HCT116 (cell line): ENCODE results near the gene SIRPB1. TPM values are rescaled to one million over a fixed set of nuclear protein-coding genes. Genes with fewer than 3 reads are reported as not detected.

Source experiments
- ATAC-seq: fragments of 200-7000 bp; cut with Tn5 transposase; 2 replicates; pipeline ENCODE4 v1.9.1; 2020; ENCODE audit warnings: mild to moderate bottlenecking, moderate library complexity
- BruUV-seq: library from RNA; stranded (reverse); fragments of 400-500 nt; replicated peaks from 2 replicates; lab custom pipeline; 2021; lab: Mats Ljungman, UMichigan
- CTCF ChIA-PET: fragments of 300-600 bp; sonication (Branson Sonifier 250); formaldehyde crosslinking; loops from one replicate; lab custom pipeline; 2021; ENCODE audit warnings: antibody characterized with exemption; lab: Charles Lee
- POLR2A ChIA-PET: fragments of 300-600, 350-600 bp; sonication (Branson Sonifier 250); formaldehyde crosslinking; loops from one replicate; lab custom pipeline; 2021; ENCODE audit warnings: antibody characterized with exemption; lab: Charles Lee
- RAD21 ChIA-PET, 2 experiments: fragments of 300-600 bp; sonication (Branson Sonifier 250); formaldehyde crosslinking; loops; one replicate each; lab custom pipeline; 2023; ENCODE audit warnings: low total read pairs in 2 of 2; ENCODE audit not compliant: uncharacterized antibody in 2 of 2, unreplicated experiment in 2 of 2, low non-redundant PET in 1 of 2; lab: Charles Lee
- DNase-seq: peaks from one replicate; pipeline ENCODE4 v3.0.0-alpha.2; 2010; ENCODE audit warnings: low read depth, low spot score
- H2AFZ ChIP-seq: fragments of 200-600 bp; shearing (Covaris generic), sonication (generic); 2 replicates; pipeline ENCODE4 v1.6.1; 2017; ENCODE audit warnings: low read depth, mixed run types, mixed read lengths, antibody characterized with exemption, low read length; ENCODE audit not compliant: poor library complexity, severe bottlenecking
- H3K27ac ChIP-seq: 2 replicates; pipeline ENCODE4 v1.5.1; 2012; ENCODE audit warnings: low read depth, low read length
- H3K27me3 ChIP-seq: fragments of 200-600 bp; sonication (generic); 2 replicates; pipeline ENCODE4 v1.6.1; 2016; ENCODE audit warnings: mixed run types, low read length, mixed read lengths; ENCODE audit not compliant: insufficient read depth
- H3K36me3 ChIP-seq, 2 experiments: fragments of 200-500 bp in 1 of 2; fragments of 200-600 bp in 1 of 2; sonication (Bioruptor generic) in 1 of 2; sonication (generic) in 1 of 2; 2 replicates each; pipeline versions ENCODE4 v1.5.1 to v1.6.1; 2014 to 2016; ENCODE audit warnings: low read length in 2 of 2, inconsistent platforms in 1 of 2, mixed read lengths in 1 of 2, mixed run types in 1 of 2; ENCODE audit not compliant: insufficient read depth in 2 of 2, control insufficient read depth in 1 of 2
- H3K4me1 ChIP-seq, 2 experiments: fragments of 200-600 bp in 1 of 2; sonication (generic) in 1 of 2; 2 replicates each; pipeline versions ENCODE4 v1.5.1 to v1.6.1; 2012 to 2017; ENCODE audit warnings: low read length in 2 of 2, inconsistent platforms in 1 of 2, mild to moderate bottlenecking in 1 of 2, mixed read lengths in 1 of 2, mixed run types in 1 of 2, moderate library complexity in 1 of 2; ENCODE audit not compliant: insufficient read depth in 2 of 2, control insufficient read depth in 1 of 2
- H3K4me2 ChIP-seq: fragments of 200-600 bp; sonication (generic); 2 replicates; pipeline ENCODE4 v1.6.1; 2017; ENCODE audit warnings: mixed run types, low read length, mixed read lengths
- H3K4me3 ChIP-seq, 2 experiments: fragments of 200-600 bp in 1 of 2; sonication (generic) in 1 of 2; replicated peaks in 1 of 2; 2 replicates each; pipeline ENCODE4 v1.5.1; 2011 to 2016; ENCODE audit warnings: low read length in 2 of 2, control low read depth in 1 of 2, low read depth in 1 of 2, mild to moderate bottlenecking in 1 of 2, mixed read lengths in 1 of 2, mixed run types in 1 of 2
- H3K79me2 ChIP-seq: fragments of 200-600 bp; sonication (generic); 2 replicates; pipeline ENCODE4 v1.6.1; 2017; ENCODE audit warnings: mild to moderate bottlenecking, mixed run types, low read length, moderate library complexity, mixed read lengths; ENCODE audit not compliant: insufficient read depth
- H3K9ac ChIP-seq: fragments of 200-600 bp; sonication (generic); 2 replicates; pipeline ENCODE4 v1.6.1; 2016; ENCODE audit warnings: low read length, mixed read lengths
- H3K9me2 ChIP-seq: fragments of 200-600 bp; sonication (generic), shearing (Covaris generic); 2 replicates; pipeline ENCODE4 v1.6.1; 2017; ENCODE audit warnings: mixed run types, mild to moderate bottlenecking, moderate library complexity; ENCODE audit not compliant: insufficient read depth
- H3K9me3 ChIP-seq, 2 experiments: fragments of 200-500 bp in 1 of 2; fragments of 200-600 bp in 1 of 2; sonication (Bioruptor generic) in 1 of 2; sonication (generic) in 1 of 2; 2 replicates each; pipeline ENCODE4 v1.6.1; 2014 to 2017; ENCODE audit warnings: low read length in 2 of 2, mixed read lengths in 2 of 2, inconsistent platforms in 1 of 2, low read depth in 1 of 2, mild to moderate bottlenecking in 1 of 2, mixed run types in 1 of 2, moderate library complexity in 1 of 2; ENCODE audit not compliant: control insufficient read depth in 1 of 2, insufficient read depth in 1 of 2
- H4K20me1 ChIP-seq: fragments of 200-600 bp; sonication (generic), shearing (Covaris generic); 2 replicates; pipeline ENCODE4 v1.6.1; 2017; ENCODE audit warnings: mixed run types, mild to moderate bottlenecking, moderate library complexity; ENCODE audit not compliant: insufficient read depth
- CEBPB ChIP-seq: IDR thresholded peaks from 2 replicates; pipeline ENCODE4 v1.6.1; 2012; ENCODE audit warnings: low read depth
- CTCF ChIP-seq, 3 experiments: fragments of 200-600 bp in 1 of 3; sonication (generic) in 1 of 3; IDR thresholded peaks in 2 of 3; conservative IDR thresholded peaks in 1 of 3; 2 replicates each; pipeline ENCODE4 v1.5.1; 2012 to 2017; ENCODE audit warnings: low read depth in 2 of 3, low read length in 2 of 3, antibody characterized with exemption in 1 of 3, borderline replicate concordance in 1 of 3, control low read depth in 1 of 3, mild to moderate bottlenecking in 1 of 3, mixed read lengths in 1 of 3, mixed run types in 1 of 3, moderate library complexity in 1 of 3; ENCODE audit not compliant: insufficient read depth in 1 of 3
- EGR1 ChIP-seq: IDR thresholded peaks from 2 replicates; pipeline ENCODE4 v1.6.1; 2012; ENCODE audit warnings: low read depth
- EZH2 ChIP-seq: fragments of 200-600 bp; sonication (generic); IDR thresholded peaks from 2 replicates; pipeline ENCODE4 v1.6.1; 2017; ENCODE audit warnings: antibody characterized with exemption, mixed run types
- JUND ChIP-seq: IDR thresholded peaks from 2 replicates; pipeline ENCODE4 v1.6.1; 2012
- POLR2A ChIP-seq: IDR thresholded peaks from 2 replicates; pipeline ENCODE4 v1.7.0; 2011; ENCODE audit warnings: borderline replicate concordance; ENCODE audit not compliant: insufficient read depth, insufficient read length; ENCODE audit errors: extremely low read depth
- RAD21 ChIP-seq: IDR thresholded peaks from 2 replicates; pipeline ENCODE4 v1.6.1; 2012; ENCODE audit warnings: low read depth, mild to moderate bottlenecking
- SIN3A ChIP-seq: IDR thresholded peaks from 2 replicates; pipeline ENCODE4 v1.6.1; 2012; ENCODE audit warnings: low read depth
- SP1 ChIP-seq: IDR thresholded peaks from 2 replicates; pipeline ENCODE4 v1.6.1; 2012; ENCODE audit warnings: low read depth
- SRF ChIP-seq: IDR thresholded peaks from 2 replicates; pipeline ENCODE4 v1.6.1; 2012; ENCODE audit warnings: low read depth
- YY1 ChIP-seq: IDR thresholded peaks from 2 replicates; pipeline ENCODE4 v1.6.1; 2011; ENCODE audit warnings: low read length, low read depth, moderate library complexity, mild to moderate bottlenecking; ENCODE audit not compliant: insufficient replicate concordance; ENCODE audit errors: extremely low read depth
- ZNF274 ChIP-seq: fragments of 200-500 bp; sonication (Bioruptor generic); IDR thresholded peaks from 2 replicates; pipeline ENCODE4 v1.6.1; 2014; ENCODE audit warnings: mild to moderate bottlenecking, low read depth, low read length, inconsistent platforms
- intact Hi-C: fragments of 100-400 bp; cut with micrococcal nuclease; formaldehyde crosslinking; loops from 2 replicates; pipeline ENCODE4 v1.10.0; 2022
- total RNA-seq: library from RNA; stranded (reverse); gene quantifications from one replicate; pipeline ENCODE4 v1.2.1, GENCODE V29; 2021; ENCODE audit not compliant: unreplicated experiment
- TF ChIP-seq, protein P1 (sequence below): IDR thresholded peaks from 2 replicates; pipeline ENCODE4 v1.6.1; 2012
- TF ChIP-seq, protein P2 (sequence below): IDR thresholded peaks from 2 replicates; pipeline ENCODE4 v1.6.1; 2012

SIRPB1 gene
- total RNA-seq, 1 experiment from 2014 or later: 1.9 TPM

DNA sequence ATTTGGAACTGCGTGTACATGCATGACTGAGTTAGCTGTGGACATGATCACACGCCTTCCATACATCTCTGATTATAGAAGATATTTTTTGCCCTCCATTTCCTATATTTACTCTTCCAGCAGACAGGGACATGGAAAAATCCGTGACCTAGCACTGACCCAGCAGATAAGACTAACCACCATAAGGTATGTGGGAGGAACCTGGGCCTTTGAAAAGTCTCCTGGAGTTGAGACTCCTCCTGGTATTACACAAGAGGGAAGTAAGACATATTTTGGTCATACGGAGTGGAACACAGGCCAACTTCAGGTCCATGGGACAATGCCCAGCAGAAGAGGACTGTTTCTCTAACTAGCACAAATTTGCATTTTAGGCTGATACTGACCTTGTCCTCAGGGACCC lies 13.7 kb upstream of the SIRPB1 start:
- H3K27me3 ChIP-seq: no peaks in the 10 kb centered on the region
- peak; percentile 50 for ATAC-seq
- no peak overlapping the region for H3K27ac ChIP-seq
- no TSS peak for BruUV-seq
- no peaks in the 10 kb centered on the region for H3K36me3 ChIP-seq
- POLR2A ChIA-PET: no interaction called here
- H3K79me2 ChIP-seq: no peaks in the 10 kb centered on the region
- DNase-seq: peak; percentile 13
- RAD21 ChIA-PET: no interaction called here
- TF ChIP-seq YY1 (no peak), SP1 (peak; percentile 36; the same call in 1 of the 2 replicates), CEBPB (0 out of 2 replicates have a peak, but pooled peaks have one; percentile 23)
- CTCF ChIA-PET: no interaction called here
- H3K4me1 ChIP-seq: peaks cover 8 to 10% of the 10 kb centered on the region in 2 experiments
- intact Hi-C loops: no loop called here
- H3K9me3 ChIP-seq: no peaks in the 10 kb centered on the region
- peak overlapping the region; percentile 44 for H3K4me2 ChIP-seq
- no peak overlapping the region for H3K4me3 ChIP-seq
- no peak overlapping the region for H3K9ac ChIP-seq
- peak overlapping the region; percentile 37 for H2AFZ ChIP-seq
- H3K9me2 ChIP-seq: no peaks in the 10 kb centered on the region
- no peaks in the 10 kb centered on the region for H4K20me1 ChIP-seq

GRCh38 chr20:1632178-1632577 lies 12.4 kb upstream of the SIRPB1 start:
- Histone ChIP-seq H3K4me3 (no peak overlapping the region), H3K4me1 (peaks cover 8 to 10% of the 10 kb centered on the region in 2 experiments), H3K79me2 (no peaks in the 10 kb centered on the region), H3K9me2 (no peaks in the 10 kb centered on the region)
- no TSS peak for BruUV-seq
- intact Hi-C loops: no loop called here
- CTCF ChIA-PET: no interaction called here
- TF ChIP-seq RAD21: no peak
- TF ChIP-seq JUND: no peak
- no peak for TF ChIP-seq SRF
- no peak for TF ChIP-seq ZNF274
- no peak for TF ChIP-seq EZH2
- TF ChIP-seq, protein P1, sequence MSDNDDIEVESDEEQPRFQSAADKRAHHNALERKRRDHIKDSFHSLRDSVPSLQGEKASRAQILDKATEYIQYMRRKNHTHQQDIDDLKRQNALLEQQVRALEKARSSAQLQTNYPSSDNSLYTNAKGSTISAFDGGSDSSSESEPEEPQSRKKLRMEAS: no peak
- no peak for TF ChIP-seq SP1
- TF ChIP-seq POLR2A: no peak
- TF ChIP-seq, protein P2, sequence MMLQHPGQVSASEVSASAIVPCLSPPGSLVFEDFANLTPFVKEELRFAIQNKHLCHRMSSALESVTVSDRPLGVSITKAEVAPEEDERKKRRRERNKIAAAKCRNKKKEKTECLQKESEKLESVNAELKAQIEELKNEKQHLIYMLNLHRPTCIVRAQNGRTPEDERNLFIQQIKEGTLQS: no peak
- TF ChIP-seq EGR1: no peak
- no peak for TF ChIP-seq CEBPB
- TF ChIP-seq SIN3A: no peak
- no peak for TF ChIP-seq CTCF (IDR thresholded peaks at IDR 0.05 in 2 of 3, conservative IDR thresholded peaks at IDR 0.05 in 1 of 3; ENCODE audit: borderline replicate concordance in 1 of 3, insufficient read depth in 1 of 3, low read depth in 2 of 3, low read length in 2 of 3)
- TF ChIP-seq, all 23 proteins: peak for 0
- Histone ChIP-seq H3K27me3 (0 out of 2 replicates have a peak, but pooled peaks cover 3% of the 10 kb centered on the region), H4K20me1 (no peaks in the 10 kb centered on the region), H3K9me3 (no peaks in the 10 kb centered on the region), H3K9ac (no peak overlapping the region), H3K4me2 (no peak overlapping the region), H3K27ac (no peak overlapping the region), H2AFZ (no peak overlapping the region), H3K36me3 (no peaks in the 10 kb centered on the region)
- ATAC-seq (no peak), DNase-seq (no peak)
- ChIA-PET RAD21 (no interaction called here), POLR2A (no interaction called here)
